GM19240 (cell line): ENCODE measurements around the gene GMEB2.
"Not testable (repeated sequence)": the region's sequence is repeated elsewhere in the genome, so short reads cannot be mapped to it uniquely, and the experiment has no call there.

Experiments used
- DNase-seq: peaks from one replicate; pipeline ENCODE4 v3.0.0; 2011; ENCODE audit warnings: low spot score; ENCODE audit not compliant: insufficient read length

GMEB2 gene

GRCh38 chr20:63639093-63639975 lies 12.4 kb upstream of the GMEB2 start:
- no peak for DNase-seq

- no peak for DNase-seq
Measured at GRCh38 chr20:63636752-63637628, 10.1 kb upstream of the GMEB2 start.

GRCh38 chr20:63635431-63636141 lies 8.7 kb upstream of the GMEB2 start:
- DNase-seq, result no peak

GRCh38 chr20:63633732-63634131 lies 6.8 kb upstream of the GMEB2 start:
- DNase-seq, result no peak

- DNase-seq, result not testable (repeated sequence)
Measured at GRCh38 chr20:63631426-63631825, 4.5 kb upstream of the GMEB2 start.

GRCh38 chr20:63630956-63631355 lies 4.1 kb upstream of the GMEB2 start:
- DNase-seq, result not testable (repeated sequence)

- DNase-seq, result no peak
Measured at GRCh38 chr20:63628246-63628975, 1.5 kb upstream of the GMEB2 start.

- no peak for DNase-seq
Measured at GRCh38 chr20:63627751-63628245, 897 bp upstream of the GMEB2 start.

GRCh38 chr20:63627129-63627750 lies 339 bp upstream of the GMEB2 start:
- DNase-seq, result peak; percentile 97

GRCh38 chr20:63625771-63626423 lies 1.0 kb downstream of the GMEB2 start:
- no peak for DNase-seq

GRCh38 chr20:63624486-63624885 lies 2.4 kb downstream of the GMEB2 start:
- DNase-seq, result no peak

GRCh38 chr20:63622732-63623131 lies 4.2 kb downstream of the GMEB2 start:
- DNase-seq, result no peak

- DNase-seq, result no peak
Measured at GRCh38 chr20:63622096-63622495, 4.8 kb downstream of the GMEB2 start.

- DNase-seq, result no peak
Measured at GRCh38 chr20:63620991-63621390, 5.9 kb downstream of the GMEB2 start.

- DNase-seq, result no peak
Measured at GRCh38 chr20:63619505-63619904, 7.4 kb downstream of the GMEB2 start.

GRCh38 chr20:63619086-63619485 lies 7.8 kb downstream of the GMEB2 start:
- DNase-seq, result no peak

- DNase-seq, result no peak
Measured at GRCh38 chr20:63618291-63618980, 8.5 kb downstream of the GMEB2 start.

- no peak for DNase-seq
Measured at GRCh38 chr20:63617876-63618265, 9.0 kb downstream of the GMEB2 start.
